ENCODE measurements around the gene FRAS1. TPM values are rescaled to one million over a fixed set of nuclear protein-coding genes. Genes with fewer than 3 reads are reported as not detected.

The FRAS1 gene
- total RNA-seq, 1 experiment from 2014 or later: 13.1 TPM

DNA sequence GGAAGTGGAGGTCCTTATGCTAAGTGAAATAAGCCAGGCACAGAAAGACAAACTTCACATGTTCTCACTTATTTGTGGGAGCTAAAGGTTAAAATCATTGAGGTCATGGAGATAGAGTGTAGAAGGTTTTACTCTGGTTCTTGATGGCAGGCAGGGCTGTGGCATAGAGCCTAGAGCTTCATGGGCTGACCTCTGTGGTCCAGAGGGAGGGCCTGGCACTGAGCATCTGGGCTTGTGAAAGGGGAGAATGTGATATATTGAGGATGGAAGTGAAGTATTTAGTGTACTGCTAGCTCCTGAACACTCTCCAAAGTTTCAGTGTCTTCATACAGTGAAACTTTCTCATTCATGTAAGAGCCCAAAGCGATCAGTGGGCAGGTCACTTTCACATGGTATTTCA lies 423.2 kb downstream of the FRAS1 start:
- POLR2A ChIA-PET (ENCODE audit: unreplicated experiment): no interaction called here
- DNase-seq: no peak
- intact Hi-C loops (cut with micrococcal nuclease; ENCODE audit: unreplicated experiment): no loop called here
- Histone ChIP-seq H3K4me3 (no peak overlapping the region), H4K20me1 (ENCODE audit: insufficient read depth) (no peaks in the 10 kb centered on the region), H3K27ac (no peak overlapping the region), H3K4me1 (replicated peaks; ENCODE audit: insufficient read depth) (no peaks in the 10 kb centered on the region), H2AFZ (no peak overlapping the region), H3K27me3 (ENCODE audit: insufficient read depth, low read depth) (no peaks in the 10 kb centered on the region), H3K9me3 (ENCODE audit: insufficient read depth, low read depth) (no peaks in the 10 kb centered on the region), H3F3A (ENCODE audit: insufficient read depth, low read depth) (no peaks in the 10 kb centered on the region), H3K9me2 (ENCODE audit: insufficient read depth) (no peaks in the 10 kb centered on the region), H3K36me3 (ENCODE audit: low read depth) (no peaks in the 10 kb centered on the region), H3K79me2 (ENCODE audit: low read depth) (no peaks in the 10 kb centered on the region), H3K4me2 (no peak overlapping the region)
- BruUV-seq (replicated peaks): no TSS peak
- CTCF ChIA-PET: no interaction called here
- TF ChIP-seq, protein P1, sequence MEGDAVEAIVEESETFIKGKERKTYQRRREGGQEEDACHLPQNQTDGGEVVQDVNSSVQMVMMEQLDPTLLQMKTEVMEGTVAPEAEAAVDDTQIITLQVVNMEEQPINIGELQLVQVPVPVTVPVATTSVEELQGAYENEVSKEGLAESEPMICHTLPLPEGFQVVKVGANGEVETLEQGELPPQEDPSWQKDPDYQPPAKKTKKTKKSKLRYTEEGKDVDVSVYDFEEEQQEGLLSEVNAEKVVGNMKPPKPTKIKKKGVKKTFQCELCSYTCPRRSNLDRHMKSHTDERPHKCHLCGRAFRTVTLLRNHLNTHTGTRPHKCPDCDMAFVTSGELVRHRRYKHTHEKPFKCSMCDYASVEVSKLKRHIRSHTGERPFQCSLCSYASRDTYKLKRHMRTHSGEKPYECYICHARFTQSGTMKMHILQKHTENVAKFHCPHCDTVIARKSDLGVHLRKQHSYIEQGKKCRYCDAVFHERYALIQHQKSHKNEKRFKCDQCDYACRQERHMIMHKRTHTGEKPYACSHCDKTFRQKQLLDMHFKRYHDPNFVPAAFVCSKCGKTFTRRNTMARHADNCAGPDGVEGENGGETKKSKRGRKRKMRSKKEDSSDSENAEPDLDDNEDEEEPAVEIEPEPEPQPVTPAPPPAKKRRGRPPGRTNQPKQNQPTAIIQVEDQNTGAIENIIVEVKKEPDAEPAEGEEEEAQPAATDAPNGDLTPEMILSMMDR (conservative IDR thresholded peaks at IDR 0.05): no peak
- TF ChIP-seq EZH2 (IDR thresholded peaks at IDR 0.05; ENCODE audit: low read depth): no peak

DNA sequence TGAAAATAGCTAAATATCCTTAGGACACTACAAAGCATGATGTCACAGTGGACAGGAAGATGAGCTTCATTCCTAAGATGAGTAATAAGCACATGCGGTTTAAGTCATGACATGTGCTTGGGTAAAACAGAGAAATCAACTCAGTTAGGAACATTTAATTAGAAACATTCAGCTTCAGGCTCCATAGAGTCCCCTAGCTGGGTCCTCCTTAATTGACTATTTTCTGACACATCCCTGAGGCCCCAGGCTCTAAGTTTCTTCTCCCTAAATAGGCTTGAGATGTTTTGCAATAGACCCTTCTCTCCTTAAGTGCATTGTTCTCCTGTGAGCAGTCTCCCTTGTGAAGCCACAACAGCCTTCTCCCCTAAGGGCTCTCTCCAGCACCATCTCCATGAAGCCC lies 424.1 kb downstream of the FRAS1 start:
- H3K9me3 ChIP-seq (ENCODE audit: insufficient read depth, low read depth): no peaks in the 10 kb centered on the region
- H3K27me3 ChIP-seq (ENCODE audit: insufficient read depth, low read depth): no peaks in the 10 kb centered on the region
- H3K4me3 ChIP-seq: no peak overlapping the region
- H3K4me2 ChIP-seq: no peak overlapping the region
- no peak overlapping the region for H2AFZ ChIP-seq
- no TSS peak for BruUV-seq (replicated peaks)
- ChIA-PET POLR2A (ENCODE audit: unreplicated experiment) (no interaction called here), CTCF (no interaction called here)
- H4K20me1 ChIP-seq (ENCODE audit: insufficient read depth): no peaks in the 10 kb centered on the region
- no peaks in the 10 kb centered on the region for H3K9me2 ChIP-seq (ENCODE audit: insufficient read depth)
- H3K4me1 ChIP-seq (replicated peaks; ENCODE audit: insufficient read depth): no peaks in the 10 kb centered on the region
- no peak for DNase-seq
- intact Hi-C loops (cut with micrococcal nuclease; ENCODE audit: unreplicated experiment): no loop called here
- no peak overlapping the region for H3K27ac ChIP-seq
- TF ChIP-seq, protein P1 (conservative IDR thresholded peaks at IDR 0.05): no peak
- no peak for TF ChIP-seq EZH2 (IDR thresholded peaks at IDR 0.05; ENCODE audit: low read depth)
- no peaks in the 10 kb centered on the region for H3F3A ChIP-seq (ENCODE audit: insufficient read depth, low read depth)
- H3K36me3 ChIP-seq (ENCODE audit: low read depth): no peaks in the 10 kb centered on the region
- no peaks in the 10 kb centered on the region for H3K79me2 ChIP-seq (ENCODE audit: low read depth)

DNA sequence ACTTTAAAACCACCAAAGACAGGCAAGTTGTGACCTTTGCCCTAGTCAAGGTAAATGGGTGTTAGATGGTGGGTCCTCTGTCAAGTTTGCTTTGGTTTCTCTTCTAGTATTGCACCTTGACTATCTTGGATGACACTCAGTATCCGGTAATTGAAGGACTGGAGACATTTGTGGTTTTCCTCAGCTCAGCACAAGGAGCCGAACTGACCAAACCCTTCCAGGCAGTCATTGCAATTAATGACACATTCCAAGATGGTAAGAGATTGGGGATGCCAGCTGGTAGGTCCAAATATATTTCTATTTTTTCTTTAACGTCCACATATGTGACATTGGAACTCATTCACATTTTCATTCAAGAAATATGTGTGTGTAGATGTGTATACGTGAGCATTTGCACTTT lies 425.2 kb downstream of the FRAS1 start:
- Histone ChIP-seq H3K79me2 (ENCODE audit: low read depth) (no peaks in the 10 kb centered on the region), H3K9me3 (ENCODE audit: insufficient read depth, low read depth) (no peaks in the 10 kb centered on the region), H4K20me1 (ENCODE audit: insufficient read depth) (no peaks in the 10 kb centered on the region), H3K9me2 (ENCODE audit: insufficient read depth) (no peaks in the 10 kb centered on the region), H3K27ac (no peak overlapping the region), H3K4me1 (replicated peaks; ENCODE audit: insufficient read depth) (no peaks in the 10 kb centered on the region), H2AFZ (no peak overlapping the region), H3K4me2 (no peak overlapping the region), H3K27me3 (ENCODE audit: insufficient read depth, low read depth) (no peaks in the 10 kb centered on the region), H3K4me3 (no peak overlapping the region), H3K36me3 (ENCODE audit: low read depth) (no peaks in the 10 kb centered on the region), H3F3A (ENCODE audit: insufficient read depth, low read depth) (no peaks in the 10 kb centered on the region)
- no peak for DNase-seq
- intact Hi-C loops (cut with micrococcal nuclease; ENCODE audit: unreplicated experiment): no loop called here
- BruUV-seq (replicated peaks): no TSS peak
- TF ChIP-seq, protein P1 (conservative IDR thresholded peaks at IDR 0.05): no peak
- TF ChIP-seq EZH2 (IDR thresholded peaks at IDR 0.05; ENCODE audit: low read depth): no peak
- ChIA-PET CTCF (no interaction called here), POLR2A (ENCODE audit: unreplicated experiment) (no interaction called here)
